GM19328 (cell line): ENCODE measurements around the gene SDR42E1.
"Not testable (repeated sequence)": the region's sequence is repeated elsewhere in the genome, so short reads cannot be mapped to it uniquely, and the experiment has no call there.

Source experiments
- ATAC-seq: cut with Tn5 transposase; IDR thresholded peaks from one replicate; pipeline ENCODE4 v1.9.1; 2021; ENCODE audit warnings: mild to moderate bottlenecking, moderate library complexity; ENCODE audit not compliant: unreplicated experiment

The SDR42E1 gene

GRCh38 chr16:82037666-82038065, 26.4 kb upstream of the SDR42E1 start:
- no peak for ATAC-seq

- no peak for ATAC-seq
These were observed 26.0 kb upstream of the SDR42E1 start for GRCh38 chr16:82037251-82037650.

- ATAC-seq = no peak
These were observed 23.8 kb upstream of the SDR42E1 start, which contains the start of gene HSD17B2 for GRCh38 chr16:82034981-82035612. TSS of gene HSD17B2 (plus strand) at chr16:82035253. CDS start at chr16:82035425, 172 bp downstream.

GRCh38 chr16:82033683-82034300, 22.5 kb upstream of the SDR42E1 start:
- ATAC-seq = no peak

GRCh38 chr16:82033006-82033405, 21.7 kb upstream of the SDR42E1 start:
- ATAC-seq = no peak

GRCh38 chr16:82031116-82032084, 20.1 kb upstream of the SDR42E1 start:
- no peak for ATAC-seq

- no peak for ATAC-seq
These were observed 16.4 kb upstream of the SDR42E1 start for GRCh38 chr16:82027629-82028064.

GRCh38 chr16:82024883-82025282, 13.6 kb upstream of the SDR42E1 start:
- ATAC-seq = no peak

GRCh38 chr16:82024316-82024715, 13.0 kb upstream of the SDR42E1 start:
- ATAC-seq = no peak

GRCh38 chr16:82023206-82023605, 11.9 kb upstream of the SDR42E1 start:
- no peak for ATAC-seq

- no peak for ATAC-seq
These were observed 8.8 kb upstream of the SDR42E1 start for GRCh38 chr16:82020051-82020450.

GRCh38 chr16:82019535-82019934, 8.3 kb upstream of the SDR42E1 start:
- ATAC-seq = no peak

- ATAC-seq = no peak
These were observed 6.8 kb upstream of the SDR42E1 start for GRCh38 chr16:82017911-82018568.

GRCh38 chr16:82016964-82017363, 5.7 kb upstream of the SDR42E1 start:
- ATAC-seq = no peak

- ATAC-seq = no peak
These were observed 5.0 kb upstream of the SDR42E1 start for GRCh38 chr16:82016263-82016662.

- no peak for ATAC-seq
These were observed 1.9 kb upstream of the SDR42E1 start for GRCh38 chr16:82013139-82013538.

GRCh38 chr16:82010649-82011048, 621 bp downstream of the SDR42E1 start:
- no peak for ATAC-seq

GRCh38 chr16:82009789-82010188, 1.5 kb downstream of the SDR42E1 start:
- ATAC-seq = not testable (repeated sequence)

GRCh38 chr16:82008957-82009592, 2.2 kb downstream of the SDR42E1 start:
- ATAC-seq = no peak

GRCh38 chr16:82007189-82007588, 4.1 kb downstream of the SDR42E1 start:
- ATAC-seq = no peak
